ENCODE data around the gene AKR1C1. TPM values are rescaled to one million over a fixed set of nuclear protein-coding genes. Genes with fewer than 3 reads are reported as not detected.
"Not testable (repeated sequence)": the region's sequence is repeated elsewhere in the genome, so short reads cannot be mapped to it uniquely, and the experiment has no call there.

Gene AKR1C1
- polyA plus RNA-seq (2013, experiment 1 of 4), result 4.7 TPM
- polyA plus RNA-seq (2013, experiment 2 of 4), result 4.7 TPM
- polyA plus RNA-seq (2013, experiment 3 of 4), result 5.5 TPM
- polyA plus RNA-seq (2013, experiment 4 of 4), result 5.9 TPM

DNA sequence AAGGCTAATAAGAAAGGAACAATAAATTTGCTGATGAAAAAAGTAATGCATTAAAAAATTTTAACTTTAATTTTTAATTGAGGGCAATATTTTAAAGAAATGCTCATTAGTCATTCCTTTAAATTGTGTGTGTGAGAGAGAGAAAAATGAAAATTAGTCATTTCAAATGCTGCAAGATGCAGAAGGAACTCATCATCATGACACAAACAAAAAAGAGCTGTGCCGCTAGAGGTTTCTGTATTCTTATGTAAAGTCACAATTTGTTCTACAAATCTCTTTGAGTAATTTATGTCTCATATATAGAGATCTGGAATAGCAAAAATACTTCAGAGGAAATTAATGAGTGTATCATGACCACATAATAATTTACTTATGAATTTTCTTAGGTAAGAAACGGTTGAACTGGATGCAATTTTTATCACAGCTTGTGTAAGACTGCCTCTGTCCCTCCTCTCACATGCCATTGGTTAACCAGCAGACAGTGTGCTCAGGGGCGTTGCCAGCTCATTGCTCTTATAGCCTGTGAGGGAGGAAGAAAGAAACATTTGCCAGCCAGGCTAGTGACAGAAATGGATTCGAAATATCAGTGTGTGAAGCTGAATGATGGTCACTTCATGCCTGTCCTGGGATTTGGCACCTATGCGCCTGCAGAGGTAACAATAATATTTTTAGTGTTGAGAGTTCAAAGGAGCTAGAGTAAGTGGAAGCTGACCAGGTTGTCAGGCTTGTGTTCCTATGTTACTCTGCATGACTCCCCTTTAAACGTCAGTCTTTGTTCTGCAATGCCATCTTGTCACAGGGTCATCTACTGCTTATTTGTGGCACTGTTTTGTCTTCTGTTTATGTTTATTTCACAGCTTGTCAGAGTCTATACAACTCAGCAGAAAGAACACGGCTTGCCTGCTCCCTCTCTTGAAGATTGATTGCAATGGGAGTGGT is at the start of gene AKR1C1:
TSS of gene AKR1C1 (plus strand) at position 540 of the 939 bp plus-strand sequence. CDS start at position 570, 30 bp downstream.
- not testable (repeated sequence) for H3K4me3 ChIP-seq (ENCODE audit: insufficient read depth, low read depth, low read length); H3K27ac ChIP-seq (ENCODE audit: insufficient read depth, low read depth, low read length, poor library complexity, severe bottlenecking); H3K27me3 ChIP-seq (ENCODE audit: control insufficient read depth, insufficient read depth, low read length, poor library complexity, severe bottlenecking); H3K9me3 ChIP-seq (ENCODE audit: control insufficient read depth, low read length); H3K36me3 ChIP-seq (ENCODE audit: control insufficient read depth, insufficient read depth, low read length); H3K4me1 ChIP-seq (ENCODE audit: control insufficient read depth, insufficient read depth, low read length)
- WGBS, 2 experiments, result 10 to 19% methylated on average over 2 to 3 of the region's 7 CpGs

DNA sequence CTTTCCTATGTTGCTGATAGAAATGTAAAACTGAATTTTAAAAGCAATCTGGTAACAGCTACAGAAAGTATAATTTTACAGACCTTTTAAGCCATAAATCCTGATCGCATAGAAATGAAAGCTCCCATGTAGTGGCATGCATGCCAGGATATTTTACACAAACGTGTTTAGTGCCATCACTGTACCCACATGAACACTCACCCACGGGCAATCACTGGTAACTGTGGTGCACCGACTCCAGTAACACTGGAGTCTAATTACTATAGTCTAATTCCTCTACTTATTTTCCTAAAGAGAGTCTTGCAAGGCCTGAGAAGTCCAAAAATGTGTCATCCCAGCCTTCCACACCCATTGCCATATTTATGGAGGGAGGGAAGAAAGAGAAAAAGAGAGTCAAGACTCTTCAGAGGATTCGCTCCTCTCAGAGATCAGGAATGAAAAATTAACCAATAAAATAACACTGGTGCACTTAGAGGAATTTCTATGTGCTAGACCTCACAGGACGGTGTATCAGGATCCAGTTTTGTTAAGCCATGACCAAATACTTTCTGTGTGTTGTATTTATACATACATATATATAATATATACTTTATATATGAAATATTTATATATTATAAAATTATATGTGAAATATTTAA is 48.9 kb upstream of the AKR1C1 start:
- Histone ChIP-seq H3K9me3 (ENCODE audit: control insufficient read depth, low read length) (no peaks in the 10 kb centered on the region), H3K27ac (ENCODE audit: insufficient read depth, low read depth, low read length, poor library complexity, severe bottlenecking) (no peak overlapping the region), H3K27me3 (ENCODE audit: control insufficient read depth, insufficient read depth, low read length, poor library complexity, severe bottlenecking) (no peaks in the 10 kb centered on the region), H3K4me1 (ENCODE audit: control insufficient read depth, insufficient read depth, low read length) (no peaks in the 10 kb centered on the region), H3K36me3 (ENCODE audit: control insufficient read depth, insufficient read depth, low read length) (no peaks in the 10 kb centered on the region), H3K4me3 (ENCODE audit: insufficient read depth, low read depth, low read length) (no peak overlapping the region)
- 85 to 96% methylated on average over 4 to 6 of the region's 6 CpGs for WGBS, 2 experiments

DNA sequence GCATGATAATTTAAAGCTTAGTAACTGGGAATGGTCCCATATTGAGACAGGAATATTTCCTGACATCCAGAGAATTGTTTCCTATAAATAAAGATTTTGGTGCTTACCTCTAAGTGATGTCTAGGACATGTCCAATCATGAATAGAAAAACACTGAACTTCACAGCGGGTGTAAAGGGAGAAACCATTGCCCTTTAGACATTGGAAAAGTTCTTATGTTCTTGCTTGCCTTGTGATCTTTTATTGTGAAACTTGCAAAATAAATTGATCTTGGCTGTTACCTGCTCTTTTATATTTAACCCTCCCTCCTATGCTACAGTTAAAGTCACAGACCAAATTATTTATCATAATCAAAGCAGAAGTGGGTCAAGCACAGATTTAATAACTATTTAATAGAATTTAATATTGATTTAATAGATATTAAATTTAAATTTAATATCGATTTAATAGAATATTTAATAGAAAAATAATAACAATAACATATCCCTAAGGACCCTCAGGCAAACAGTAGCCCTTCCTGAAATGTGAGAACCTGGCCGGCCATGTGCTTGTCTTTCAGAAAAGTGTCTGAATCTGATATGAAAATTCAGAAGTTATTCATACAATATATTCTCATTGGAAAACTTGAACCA is 47.0 kb upstream of the AKR1C1 start:
- no peak overlapping the region for H3K27ac ChIP-seq (ENCODE audit: insufficient read depth, low read depth, low read length, poor library complexity, severe bottlenecking)
- no peaks in the 10 kb centered on the region for H3K27me3 ChIP-seq (ENCODE audit: control insufficient read depth, insufficient read depth, low read length, poor library complexity, severe bottlenecking)
- 89 to 100% methylated on average over 2 of the region's 3 CpGs for WGBS, 2 experiments
- H3K36me3 ChIP-seq (ENCODE audit: control insufficient read depth, insufficient read depth, low read length), result no peaks in the 10 kb centered on the region
- no peak overlapping the region for H3K4me3 ChIP-seq (ENCODE audit: insufficient read depth, low read depth, low read length)
- no peaks in the 10 kb centered on the region for H3K9me3 ChIP-seq (ENCODE audit: control insufficient read depth, low read length)
- no peaks in the 10 kb centered on the region for H3K4me1 ChIP-seq (ENCODE audit: control insufficient read depth, insufficient read depth, low read length)

DNA sequence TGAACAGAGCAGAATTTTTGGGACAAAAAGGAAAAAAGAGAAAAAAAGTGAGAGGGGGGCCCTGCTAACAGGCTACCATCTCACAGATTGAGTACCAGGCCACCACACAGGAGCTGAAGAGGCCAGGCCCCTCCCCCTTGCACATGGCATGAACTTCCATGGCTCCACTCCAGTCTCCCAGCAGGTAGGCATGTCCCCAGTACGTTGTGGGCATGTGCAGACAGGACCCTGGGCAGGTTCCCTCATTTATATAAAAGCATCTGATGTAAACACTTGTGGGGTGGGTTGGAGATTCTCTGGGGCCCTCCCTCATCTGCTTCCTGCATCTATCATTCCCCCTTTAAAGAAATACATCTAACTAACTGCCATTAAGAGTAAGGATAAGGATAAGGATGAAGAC is 45.0 kb upstream of the AKR1C1 start:
- Histone ChIP-seq H3K9me3 (ENCODE audit: control insufficient read depth, low read length) (no peaks in the 10 kb centered on the region), H3K4me3 (ENCODE audit: insufficient read depth, low read depth, low read length) (no peak overlapping the region), H3K27ac (ENCODE audit: insufficient read depth, low read depth, low read length, poor library complexity, severe bottlenecking) (no peak overlapping the region), H3K27me3 (ENCODE audit: control insufficient read depth, insufficient read depth, low read length, poor library complexity, severe bottlenecking) (no peaks in the 10 kb centered on the region), H3K4me1 (ENCODE audit: control insufficient read depth, insufficient read depth, low read length) (no peaks in the 10 kb centered on the region), H3K36me3 (ENCODE audit: control insufficient read depth, insufficient read depth, low read length) (no peaks in the 10 kb centered on the region)
- WGBS, 2 experiments, result 57 to 100% methylated on average over 1 of the region's 1 CpG

DNA sequence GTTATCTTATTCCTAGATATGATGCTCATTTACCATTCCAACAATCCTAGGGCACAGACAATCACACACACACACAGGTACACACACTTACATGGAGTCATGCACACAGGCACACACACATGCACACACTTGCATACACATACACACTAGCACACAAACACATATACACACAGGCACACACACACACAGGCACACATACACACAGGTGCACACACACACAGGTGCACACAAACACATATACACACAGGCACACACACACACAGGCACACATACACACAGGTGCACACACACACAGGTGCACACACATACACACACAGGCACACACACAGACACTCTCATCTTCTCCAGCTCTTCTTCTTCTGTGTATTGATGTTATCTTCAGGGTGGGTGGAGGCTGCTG is 38.7 kb upstream of the AKR1C1 start:
- not testable (repeated sequence) for H3K27me3 ChIP-seq (ENCODE audit: control insufficient read depth, insufficient read depth, low read length, poor library complexity, severe bottlenecking); H3K36me3 ChIP-seq (ENCODE audit: control insufficient read depth, insufficient read depth, low read length); H3K27ac ChIP-seq (ENCODE audit: insufficient read depth, low read depth, low read length, poor library complexity, severe bottlenecking); H3K4me3 ChIP-seq (ENCODE audit: insufficient read depth, low read depth, low read length); H3K4me1 ChIP-seq (ENCODE audit: control insufficient read depth, insufficient read depth, low read length); H3K9me3 ChIP-seq (ENCODE audit: control insufficient read depth, low read length)

DNA sequence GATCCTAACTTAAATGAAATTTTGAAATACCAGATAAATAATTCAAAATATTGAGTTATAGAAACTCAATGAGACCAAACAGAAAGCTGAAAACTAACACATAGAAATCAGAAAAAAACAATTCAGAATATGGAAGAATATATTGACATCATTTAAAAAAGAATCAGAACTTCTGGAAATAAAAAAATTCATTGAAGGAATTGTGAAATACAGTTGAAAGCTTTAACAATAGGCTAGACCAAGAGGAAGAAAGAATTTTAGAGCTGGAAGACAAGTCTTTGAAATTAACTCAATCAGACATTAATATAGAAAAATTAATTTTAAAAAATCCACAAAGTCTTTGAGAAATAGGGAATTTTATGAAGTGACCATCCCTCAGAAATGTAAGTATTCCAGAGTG is 36.8 kb upstream of the AKR1C1 start:
- H3K4me3 ChIP-seq (ENCODE audit: insufficient read depth, low read depth, low read length), result no peak overlapping the region
- H3K27me3 ChIP-seq (ENCODE audit: control insufficient read depth, insufficient read depth, low read length, poor library complexity, severe bottlenecking), result no peaks in the 10 kb centered on the region
- no peaks in the 10 kb centered on the region for H3K36me3 ChIP-seq (ENCODE audit: control insufficient read depth, insufficient read depth, low read length)

DNA sequence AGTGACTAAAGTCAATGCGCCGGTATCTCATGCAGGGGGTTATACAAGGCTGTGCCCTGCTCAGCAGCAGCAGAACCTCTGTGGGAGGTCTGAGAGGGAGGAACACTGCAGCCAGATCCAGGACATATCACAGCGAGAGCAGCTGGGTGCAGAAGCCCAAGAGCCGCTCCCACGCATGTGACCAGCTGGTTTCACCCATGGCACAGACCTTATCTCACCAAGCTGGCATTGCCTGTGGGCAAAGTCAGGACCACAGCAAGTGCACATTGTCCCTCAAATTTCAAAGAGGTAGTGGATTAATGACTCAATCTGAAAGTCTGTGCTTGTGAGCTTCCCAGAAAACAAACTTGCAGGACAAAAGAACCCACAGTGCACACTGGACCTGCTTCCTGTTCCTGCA is 31.6 kb upstream of the AKR1C1 start:
- H3K27ac ChIP-seq (ENCODE audit: insufficient read depth, low read depth, low read length, poor library complexity, severe bottlenecking), result no peak overlapping the region
- H3K27me3 ChIP-seq (ENCODE audit: control insufficient read depth, insufficient read depth, low read length, poor library complexity, severe bottlenecking), result no peaks in the 10 kb centered on the region
- H3K9me3 ChIP-seq (ENCODE audit: control insufficient read depth, low read length), result no peaks in the 10 kb centered on the region
- H3K36me3 ChIP-seq (ENCODE audit: control insufficient read depth, insufficient read depth, low read length), result no peaks in the 10 kb centered on the region
- 92% methylated on average over 5 of the region's 5 CpGs for WGBS, 2 experiments
- no peaks in the 10 kb centered on the region for H3K4me1 ChIP-seq (ENCODE audit: control insufficient read depth, insufficient read depth, low read length)
- H3K4me3 ChIP-seq (ENCODE audit: insufficient read depth, low read depth, low read length), result no peak overlapping the region

More for the DNA sequence above, 36.8 kb upstream of the AKR1C1 start:
- Histone ChIP-seq H3K27ac (ENCODE audit: insufficient read depth, low read depth, low read length, poor library complexity, severe bottlenecking) (no peak overlapping the region), H3K4me1 (ENCODE audit: control insufficient read depth, insufficient read depth, low read length) (no peaks in the 10 kb centered on the region), H3K9me3 (ENCODE audit: control insufficient read depth, low read length) (no peaks in the 10 kb centered on the region)

DNA sequence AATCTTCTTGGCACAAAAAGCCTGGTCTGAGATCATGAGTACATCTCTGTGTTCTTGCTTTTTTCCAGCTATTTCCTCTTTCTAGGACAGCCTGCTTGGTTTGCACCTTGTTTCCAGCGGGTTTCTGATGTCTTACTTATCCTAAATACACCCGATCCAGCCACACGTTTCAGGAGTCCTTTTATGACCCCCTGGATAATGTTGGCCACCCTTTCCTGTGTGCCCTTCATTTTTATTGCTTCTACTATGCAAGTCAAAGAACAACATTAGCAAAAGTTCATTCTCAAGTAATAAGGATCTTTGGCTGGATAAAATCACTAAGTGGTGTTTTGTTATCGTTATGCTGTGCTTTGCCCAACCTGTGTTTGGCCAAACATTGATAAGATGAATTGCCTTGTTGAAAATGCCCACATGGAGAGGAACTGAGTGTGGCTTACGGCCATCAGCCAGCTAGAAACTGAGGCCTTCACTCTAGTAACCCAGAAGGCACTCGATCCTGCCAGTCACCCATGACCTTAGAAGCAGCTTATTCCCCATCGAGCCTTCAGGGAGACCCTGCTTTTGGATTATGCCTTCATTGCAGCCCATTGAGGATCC is 28.7 kb upstream of the AKR1C1 start:
- Histone ChIP-seq H3K36me3 (ENCODE audit: control insufficient read depth, insufficient read depth, low read length) (no peaks in the 10 kb centered on the region), H3K4me1 (ENCODE audit: control insufficient read depth, insufficient read depth, low read length) (no peaks in the 10 kb centered on the region), H3K4me3 (ENCODE audit: insufficient read depth, low read depth, low read length) (no peak overlapping the region), H3K9me3 (ENCODE audit: control insufficient read depth, low read length) (no peaks in the 10 kb centered on the region), H3K27me3 (ENCODE audit: control insufficient read depth, insufficient read depth, low read length, poor library complexity, severe bottlenecking) (no peaks in the 10 kb centered on the region), H3K27ac (ENCODE audit: insufficient read depth, low read depth, low read length, poor library complexity, severe bottlenecking) (no peak overlapping the region)
- 89 to 94% methylated on average over 7 of the region's 7 CpGs for WGBS, 2 experiments

DNA sequence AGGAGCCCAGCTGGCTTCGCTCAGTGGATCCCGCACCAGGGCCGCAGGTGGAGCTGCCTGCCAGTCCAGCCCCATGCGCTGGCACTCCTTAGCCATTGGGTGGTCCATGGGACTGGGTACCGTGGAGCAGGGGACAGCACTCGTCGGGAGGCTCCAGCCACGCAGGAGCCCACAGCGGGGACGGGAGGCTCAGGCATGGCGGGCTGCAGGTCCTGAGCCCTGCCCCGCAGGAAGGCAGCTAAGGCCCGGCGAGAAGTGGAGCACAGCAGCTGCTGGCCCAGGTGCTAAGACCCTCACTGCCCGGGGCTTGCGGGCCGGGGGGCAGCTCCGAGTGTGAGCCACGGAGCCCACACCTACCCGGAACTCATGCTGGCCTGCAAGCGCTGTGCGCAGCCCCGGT is 25.9 kb upstream of the AKR1C1 start:
- WGBS, 2 experiments, result 94 to 96% methylated on average over 23 of the region's 23 CpGs
- H3K27me3 ChIP-seq (ENCODE audit: control insufficient read depth, insufficient read depth, low read length, poor library complexity, severe bottlenecking), result no peaks in the 10 kb centered on the region
- no peaks in the 10 kb centered on the region for H3K4me1 ChIP-seq (ENCODE audit: control insufficient read depth, insufficient read depth, low read length)
- H3K36me3 ChIP-seq (ENCODE audit: control insufficient read depth, insufficient read depth, low read length), result no peaks in the 10 kb centered on the region
- H3K27ac ChIP-seq (ENCODE audit: insufficient read depth, low read depth, low read length, poor library complexity, severe bottlenecking), result no peak overlapping the region
- H3K4me3 ChIP-seq (ENCODE audit: insufficient read depth, low read depth, low read length), result no peak overlapping the region
- H3K9me3 ChIP-seq (ENCODE audit: control insufficient read depth, low read length), result no peaks in the 10 kb centered on the region

Data from ectodermal cell (in vitro differentiated cells).